HG03066 (cell line): ENCODE data around the gene CLSTN2.

ENCODE experiments used
- ATAC-seq: cut with Tn5 transposase; IDR thresholded peaks from one replicate; pipeline ENCODE4 v1.9.1; 2021; ENCODE audit warnings: low read depth; ENCODE audit not compliant: unreplicated experiment

CLSTN2 gene

GRCh38 chr3:140143367-140144069 is 208.5 kb downstream of the CLSTN2 start:
- no peak for ATAC-seq

GRCh38 chr3:140145528-140145927 is 210.5 kb downstream of the CLSTN2 start:
- ATAC-seq, result no peak

- ATAC-seq, result no peak
Measured at GRCh38 chr3:140146668-140147067, 211.7 kb downstream of the CLSTN2 start.

DNA sequence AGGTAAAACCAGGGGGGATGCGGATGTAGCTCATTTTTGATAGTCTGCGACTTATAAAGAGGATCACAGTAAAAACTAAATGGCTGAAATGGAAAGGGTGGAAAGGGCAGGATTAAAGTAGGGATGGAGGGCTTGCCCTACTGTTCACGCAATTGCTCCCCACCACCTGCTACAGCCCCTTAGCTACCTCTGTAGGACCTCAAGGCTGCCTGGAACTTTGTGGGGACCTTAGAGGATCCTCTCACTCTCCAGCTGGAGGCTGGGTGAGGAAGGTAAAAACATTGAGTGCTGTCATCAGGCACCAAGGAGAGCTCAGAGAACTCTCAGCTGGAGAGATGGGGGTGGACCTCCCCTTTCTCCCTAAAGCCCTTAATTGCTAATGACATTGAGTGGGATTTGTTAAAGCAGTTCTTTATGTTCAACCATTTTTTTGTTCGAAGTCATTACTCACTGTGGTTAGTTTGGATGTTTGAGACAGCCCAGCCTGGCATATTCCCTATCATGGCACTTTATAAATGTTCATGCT is 213.0 kb downstream of the CLSTN2 start:
- no peak for ATAC-seq

DNA sequence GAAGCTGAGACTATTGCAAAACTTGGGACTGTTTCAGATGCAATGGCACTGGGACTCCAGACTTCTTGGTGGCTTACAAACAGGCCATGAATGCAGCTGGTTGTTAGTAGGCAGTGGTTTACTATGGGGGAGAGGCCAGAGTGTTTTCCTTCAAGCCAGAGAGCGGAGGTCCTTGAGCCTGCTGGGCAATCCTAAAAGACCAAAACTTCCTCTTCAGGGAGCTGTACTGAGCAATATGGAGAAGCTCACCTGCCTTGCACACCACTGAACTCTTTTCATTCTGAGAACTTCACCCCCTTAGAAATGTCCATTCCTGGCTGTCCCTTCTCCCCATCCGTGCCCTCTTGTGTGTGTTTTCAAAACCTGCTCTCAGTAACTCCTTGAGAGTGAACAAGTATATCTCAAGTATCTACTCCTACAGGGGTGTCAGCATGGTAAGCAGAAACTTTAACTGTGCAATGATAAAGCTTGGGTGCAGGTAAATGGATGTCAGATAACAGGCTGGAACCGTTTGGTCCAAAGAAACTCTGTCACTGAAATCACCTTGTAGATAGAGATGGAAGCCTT is 213.9 kb downstream of the CLSTN2 start:
- no peak for ATAC-seq

DNA sequence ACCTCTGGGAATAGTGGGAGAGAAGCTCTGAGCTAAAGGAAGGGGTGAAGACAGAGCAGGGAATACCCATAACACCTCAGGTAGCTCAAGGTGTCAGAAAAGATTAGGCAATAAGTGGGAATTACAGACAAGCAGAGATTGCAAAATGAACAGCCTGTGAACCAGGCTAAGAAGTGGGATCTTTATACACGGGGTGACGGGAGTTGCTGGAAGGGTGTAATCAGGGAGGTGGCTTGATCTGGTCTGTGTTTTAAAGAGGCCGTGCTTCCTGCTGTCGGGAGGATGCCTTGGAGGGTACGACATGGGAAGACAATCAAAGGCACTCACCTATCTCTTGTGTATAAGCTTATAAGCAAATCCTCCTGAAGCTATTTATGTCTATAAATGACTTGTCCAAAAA is 216.3 kb downstream of the CLSTN2 start:
- no peak for ATAC-seq

DNA sequence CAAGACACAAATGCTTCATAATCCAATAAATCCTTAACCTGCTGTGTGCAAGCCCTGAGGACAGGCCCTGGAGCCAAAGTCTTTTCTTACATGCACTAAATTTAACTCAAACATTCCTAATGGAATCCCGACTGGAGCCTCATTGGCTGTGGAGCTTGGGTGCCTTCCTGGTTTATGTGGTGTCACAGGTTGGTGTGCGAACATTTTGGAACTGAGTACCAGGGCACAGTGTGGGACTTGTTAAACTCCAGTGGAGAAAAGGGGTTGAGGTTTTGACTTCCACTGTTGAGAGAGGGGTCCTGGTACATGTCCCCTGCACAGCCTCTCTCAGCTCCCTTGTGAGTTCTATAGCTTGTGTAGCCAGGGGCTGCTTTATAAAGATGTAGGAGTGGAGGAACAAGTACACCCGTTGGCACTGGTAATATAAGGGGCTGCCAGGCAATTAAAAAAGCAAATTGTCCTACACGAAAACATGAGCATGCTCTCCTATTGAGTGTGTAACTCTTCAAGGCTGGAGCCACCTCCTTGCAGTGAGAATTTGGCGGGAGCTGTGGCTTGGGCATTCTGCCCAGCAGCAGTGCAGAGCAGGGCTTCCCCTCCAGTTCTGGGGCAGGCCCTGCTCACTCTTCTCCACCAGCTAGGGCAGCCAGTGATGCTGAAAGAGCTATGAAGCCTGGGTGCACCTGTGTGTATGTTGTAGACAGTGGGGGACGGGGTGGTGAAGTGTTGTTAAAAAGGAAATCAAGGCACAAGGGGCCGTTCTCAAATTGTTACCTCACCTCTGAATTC is 218.1 kb downstream of the CLSTN2 start:
- no peak for ATAC-seq

GRCh38 chr3:140153736-140154135 is 218.8 kb downstream of the CLSTN2 start:
- no peak for ATAC-seq

GRCh38 chr3:140157161-140157560 is 222.2 kb downstream of the CLSTN2 start:
- ATAC-seq, result no peak

DNA sequence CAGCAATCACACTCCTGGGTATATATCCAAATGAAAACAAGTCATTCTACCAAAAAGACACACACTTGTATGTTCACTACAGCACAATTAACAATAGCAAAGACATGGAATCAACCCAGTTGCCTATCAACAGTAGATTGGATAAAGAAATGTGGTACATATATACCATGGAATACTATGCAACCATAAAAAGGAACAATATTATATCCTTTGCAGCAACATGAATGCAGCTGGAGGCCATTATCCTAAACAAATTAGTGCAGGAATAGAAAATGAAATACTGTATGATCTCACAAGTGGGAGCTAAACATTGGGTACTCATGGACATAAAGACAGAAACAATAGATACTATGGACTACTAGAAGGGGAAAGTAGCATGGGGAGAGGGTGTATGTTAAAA is 224.7 kb downstream of the CLSTN2 start:
- ATAC-seq, result no peak

DNA sequence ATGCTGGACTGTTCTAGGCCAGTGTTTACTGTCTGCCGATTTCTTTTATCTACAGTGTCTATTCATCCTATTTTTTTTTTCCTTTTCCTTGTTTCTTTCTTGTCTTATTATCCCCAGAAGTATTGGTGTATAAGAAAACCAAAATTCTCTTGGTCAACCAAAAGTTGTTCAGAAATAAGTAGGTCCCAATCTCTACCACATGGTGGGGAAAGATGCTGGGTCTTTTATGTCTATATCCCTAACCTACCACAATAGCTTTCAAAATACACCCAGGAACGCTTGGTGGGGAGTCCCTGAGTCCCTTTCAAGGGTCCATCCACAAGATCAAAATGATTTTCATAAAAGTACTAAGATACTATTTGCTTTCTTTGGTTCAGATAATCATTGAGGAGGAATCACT is 225.6 kb downstream of the CLSTN2 start:
- ATAC-seq, result no peak

DNA sequence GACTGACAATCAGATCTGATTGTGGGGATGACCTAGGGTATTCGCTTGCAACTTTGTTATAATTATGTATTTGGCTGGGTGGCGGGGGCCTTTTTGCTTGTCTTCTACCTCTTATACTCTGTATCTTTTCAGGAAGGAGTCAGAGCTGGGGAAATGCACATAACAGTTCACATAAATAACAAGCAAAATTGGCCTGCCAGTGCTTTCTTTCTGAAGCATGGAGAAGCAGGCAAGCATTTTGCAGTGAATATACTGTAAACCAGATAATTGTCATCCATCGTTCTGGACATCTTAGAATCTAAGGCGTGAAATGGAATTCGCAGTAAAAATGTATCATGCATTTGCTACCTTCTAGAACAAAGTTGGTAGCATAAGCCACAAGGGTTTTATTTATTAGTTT is 227.6 kb downstream of the CLSTN2 start:
- no peak for ATAC-seq

GRCh38 chr3:140163159-140163763 is 228.3 kb downstream of the CLSTN2 start:
- ATAC-seq, result no peak

- no peak for ATAC-seq
Measured at GRCh38 chr3:140164156-140164555, 229.2 kb downstream of the CLSTN2 start.

GRCh38 chr3:140164922-140165590 is 230.1 kb downstream of the CLSTN2 start:
- ATAC-seq, result no peak

GRCh38 chr3:140165781-140166180 is 230.8 kb downstream of the CLSTN2 start:
- ATAC-seq, result no peak

DNA sequence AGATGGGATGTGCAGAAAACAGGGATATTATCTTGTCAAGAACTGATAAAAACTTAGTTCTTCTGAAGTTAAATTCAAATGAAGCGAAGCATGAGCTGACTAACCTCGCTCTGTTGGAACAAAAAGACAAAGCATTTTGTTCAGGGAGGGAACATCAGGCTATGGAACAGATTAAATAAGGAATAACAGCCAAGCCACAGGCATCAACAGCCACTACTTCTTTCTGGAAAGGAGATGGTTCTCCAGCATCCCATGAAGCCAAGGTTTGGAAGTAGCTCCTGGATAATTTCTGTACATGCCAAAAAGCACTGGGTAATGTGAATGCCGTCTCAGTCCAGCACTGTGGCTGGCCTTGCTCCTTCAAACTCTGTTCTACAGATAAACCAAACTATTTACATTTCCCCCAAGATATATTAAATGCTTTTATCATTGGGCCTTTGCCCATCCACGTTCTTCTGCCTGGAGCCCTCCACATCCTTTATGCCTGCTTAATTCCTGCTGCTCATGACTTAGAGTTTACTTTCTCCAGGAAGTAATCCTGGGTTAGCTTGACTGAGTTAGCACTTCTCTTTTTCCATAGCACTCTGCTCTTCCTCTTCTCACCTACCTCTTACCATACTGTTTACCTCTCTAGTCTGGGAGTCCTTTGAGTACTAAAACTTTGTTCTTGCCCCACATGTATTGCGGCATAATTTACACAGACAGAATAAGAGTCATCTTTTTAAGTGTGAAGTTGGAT is 232.0 kb downstream of the CLSTN2 start:
- ATAC-seq, result no peak

DNA sequence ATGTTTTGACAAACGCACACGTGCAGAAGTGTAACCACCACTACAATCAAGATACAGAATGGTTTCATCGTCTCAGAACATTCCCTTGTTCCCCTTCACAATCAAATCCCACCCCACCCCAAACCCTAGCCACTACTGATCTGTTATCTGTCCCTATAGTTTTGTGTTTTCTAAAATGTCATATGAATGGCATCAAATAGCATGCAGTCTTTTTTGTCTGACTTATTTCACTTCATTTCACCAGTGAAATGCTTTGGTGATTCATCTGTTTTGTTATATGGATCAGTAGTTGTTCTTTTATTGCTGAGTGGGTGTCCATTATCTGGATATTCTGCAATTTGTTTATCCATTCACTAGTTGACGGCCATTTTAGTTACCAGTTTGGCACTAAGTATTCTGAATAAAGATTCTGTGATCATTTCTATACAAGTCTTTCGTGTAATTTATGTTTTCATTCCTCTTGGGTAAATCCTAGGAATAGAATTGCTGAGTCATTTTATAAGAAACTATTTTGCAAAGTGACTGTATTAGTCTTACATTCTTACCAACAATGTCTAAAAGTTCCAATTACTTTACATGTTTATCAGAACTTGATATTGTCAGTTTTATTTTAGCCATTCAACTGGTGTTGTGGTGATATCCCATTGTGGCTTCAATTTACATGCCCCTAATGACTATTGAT is 232.8 kb downstream of the CLSTN2 start:
- no peak for ATAC-seq

GRCh38 chr3:140170612-140171011 is 235.6 kb downstream of the CLSTN2 start:
- ATAC-seq, result peak; percentile 99
